ENCODE data around the gene LRRIQ1. TPM values are rescaled to one million over a fixed set of nuclear protein-coding genes. Genes with fewer than 3 reads are reported as not detected.

The LRRIQ1 gene
- total RNA-seq, 1 experiment from 2014 or later, result 0.40 TPM

GRCh38 chr12:85274315-85274651, 238.1 kb downstream of the LRRIQ1 start:
- no peaks in the 10 kb centered on the region for H4K20me1 ChIP-seq (ENCODE audit: low read length)
- intact Hi-C loops (cut with micrococcal nuclease), result no loop called here
- no peaks in the 10 kb centered on the region for H3K79me2 ChIP-seq (ENCODE audit: low read length)
- H3K4me1 ChIP-seq (ENCODE audit: insufficient read depth, low read length), result no peaks in the 10 kb centered on the region
- H3K4me2 ChIP-seq (ENCODE audit: low read length), result no peak overlapping the region
- H3K27ac ChIP-seq (ENCODE audit: low read length), result no peak overlapping the region
- CTCF ChIA-PET, result no interaction called here
- H3K9me3 ChIP-seq (ENCODE audit: low read length), result no peaks in the 10 kb centered on the region
- TF ChIP-seq EZH2 (IDR thresholded peaks at IDR 0.05; ENCODE audit: low read length, unreplicated experiment) (no peak), CTCF (conservative IDR thresholded peaks at IDR 0.05; ENCODE audit: low read depth, low read length) (no peak), EZH2phosphoT487 (IDR thresholded peaks at IDR 0.05; ENCODE audit: borderline replicate concordance, low read length) (no peak)
- no peak overlapping the region for H3K4me3 ChIP-seq (ENCODE audit: low read length)
- no peaks in the 10 kb centered on the region for H3K9me2 ChIP-seq (replicated peaks; ENCODE audit: low read length)
- peaks cover 8% of the 10 kb centered on the region; the same call in 1 of the 2 replicates for H3K27me3 ChIP-seq (ENCODE audit: low read length)
- POLR2A ChIA-PET (ENCODE audit: unreplicated experiment), result no interaction called here
- no peak overlapping the region for H2AFZ ChIP-seq (ENCODE audit: low read length)
- no peaks in the 10 kb centered on the region for H3K36me3 ChIP-seq (ENCODE audit: low read depth, low read length)
- DNase-seq, result no peak
- H3K9ac ChIP-seq (ENCODE audit: low read length), result no peak overlapping the region
- no peak for ATAC-seq
- no TSS peak for BruUV-seq (replicated peaks)
- no peaks in the 10 kb centered on the region for H3F3A ChIP-seq (ENCODE audit: low read length, unreplicated experiment)

- no peak for TF ChIP-seq EZH2phosphoT487 (IDR thresholded peaks at IDR 0.05; ENCODE audit: borderline replicate concordance, low read length)
- TF ChIP-seq EZH2 (IDR thresholded peaks at IDR 0.05; ENCODE audit: low read length, unreplicated experiment), result no peak
- Histone ChIP-seq H3K4me2 (ENCODE audit: low read length) (no peak overlapping the region), H3K4me1 (ENCODE audit: insufficient read depth, low read length) (no peaks in the 10 kb centered on the region), H3K27ac (ENCODE audit: low read length) (no peak overlapping the region), H3K27me3 (ENCODE audit: low read length) (peaks cover 8% of the 10 kb centered on the region; the same call in 1 of the 2 replicates), H2AFZ (ENCODE audit: low read length) (no peak overlapping the region), H3K79me2 (ENCODE audit: low read length) (no peaks in the 10 kb centered on the region), H3K9me2 (replicated peaks; ENCODE audit: low read length) (no peaks in the 10 kb centered on the region), H3K4me3 (ENCODE audit: low read length) (no peak overlapping the region), H4K20me1 (ENCODE audit: low read length) (no peaks in the 10 kb centered on the region), H3F3A (ENCODE audit: low read length, unreplicated experiment) (no peaks in the 10 kb centered on the region), H3K9ac (ENCODE audit: low read length) (no peak overlapping the region), H3K36me3 (ENCODE audit: low read depth, low read length) (no peaks in the 10 kb centered on the region), H3K9me3 (ENCODE audit: low read length) (no peaks in the 10 kb centered on the region)
- BruUV-seq (replicated peaks), result no TSS peak
- ATAC-seq (no peak), DNase-seq (no peak)
- ChIA-PET POLR2A (ENCODE audit: unreplicated experiment) (interaction anchor here (0.6 kb wide), 1 partner anchor 107 kb away, joined by 5 read pairs; no protein-coding TSS in a partner anchor), CTCF (no interaction called here)
- intact Hi-C loops (cut with micrococcal nuclease), result no loop called here
Measured at GRCh38 chr12:85275374-85275773, 239.2 kb downstream of the LRRIQ1 start.

- BruUV-seq (replicated peaks), result no TSS peak
- Histone ChIP-seq H3K27ac (ENCODE audit: low read length) (no peak overlapping the region), H2AFZ (ENCODE audit: low read length) (no peak overlapping the region), H3K4me2 (ENCODE audit: low read length) (no peak overlapping the region), H3K9me2 (replicated peaks; ENCODE audit: low read length) (no peaks in the 10 kb centered on the region), H3K4me3 (ENCODE audit: low read length) (no peak overlapping the region), H3K36me3 (ENCODE audit: low read depth, low read length) (no peaks in the 10 kb centered on the region), H4K20me1 (ENCODE audit: low read length) (no peaks in the 10 kb centered on the region), H3K4me1 (ENCODE audit: insufficient read depth, low read length) (no peaks in the 10 kb centered on the region), H3F3A (ENCODE audit: low read length, unreplicated experiment) (no peaks in the 10 kb centered on the region), H3K79me2 (ENCODE audit: low read length) (no peaks in the 10 kb centered on the region), H3K27me3 (ENCODE audit: low read length) (peaks cover 8% of the 10 kb centered on the region; the same call in 1 of the 2 replicates), H3K9me3 (ENCODE audit: low read length) (no peaks in the 10 kb centered on the region), H3K9ac (ENCODE audit: low read length) (no peak overlapping the region)
- DNase-seq (no peak), ATAC-seq (no peak)
- CTCF ChIA-PET, result no interaction called here
- intact Hi-C loops (cut with micrococcal nuclease), result no loop called here
- POLR2A ChIA-PET (ENCODE audit: unreplicated experiment), result no interaction called here
- TF ChIP-seq CTCF (conservative IDR thresholded peaks at IDR 0.05; ENCODE audit: low read depth, low read length) (no peak), EZH2phosphoT487 (IDR thresholded peaks at IDR 0.05; ENCODE audit: borderline replicate concordance, low read length) (no peak), EZH2 (IDR thresholded peaks at IDR 0.05; ENCODE audit: low read length, unreplicated experiment) (no peak)
Measured at GRCh38 chr12:85277191-85277590, 241.0 kb downstream of the LRRIQ1 start.
